BLaER1 treated with 17β-estradiol and CSF1 and Interleukin-3, amounts not matched to agents 10 nM and 100 nM (cell line): Measurements from ENCODE around the gene KRT15.

ENCODE experiments used
- H3K27ac ChIP-seq, 11 experiments: shearing (Covaris generic); formaldehyde crosslinking; 2 replicates each; pipeline ENCODE4 v1.8.1; 2022
- H3K27me3 ChIP-seq, 11 experiments: shearing (Covaris generic); formaldehyde crosslinking; 2 replicates each; pipeline ENCODE4 v1.8.1; 2022
- H3K36me3 ChIP-seq, 11 experiments: shearing (Covaris generic); formaldehyde crosslinking; 2 replicates each; pipeline ENCODE4 v1.8.1; 2022
- H3K4me1 ChIP-seq, 10 experiments: shearing (Covaris generic); formaldehyde crosslinking; 2 replicates each; pipeline ENCODE4 v1.8.1; 2022
- H3K4me2 ChIP-seq, 11 experiments: shearing (Covaris generic); formaldehyde crosslinking; 2 replicates each; pipeline ENCODE4 v1.8.1; 2022
- H3K4me3 ChIP-seq, 10 experiments: shearing (Covaris generic); formaldehyde crosslinking; 2 replicates each; pipeline ENCODE4 v1.8.1; 2022
- H3K9ac ChIP-seq, 11 experiments: shearing (Covaris generic); formaldehyde crosslinking; 2 replicates each; pipeline ENCODE4 v1.8.1; 2022
- H3K9me3 ChIP-seq, 11 experiments: shearing (Covaris generic); formaldehyde crosslinking; replicated peaks in 1 of 11; 2 replicates each; pipeline ENCODE4 v1.8.1; 2022
- H4K20me1 ChIP-seq, 11 experiments: shearing (Covaris generic); formaldehyde crosslinking; 2 replicates each; pipeline ENCODE4 v1.8.1; 2022
- Cebpa-rat ChIP-seq, 11 experiments: shearing (Covaris generic); IDR thresholded peaks; 2 replicates each; pipeline ENCODE4 v1.8.1; 2022

Gene KRT15

DNA sequence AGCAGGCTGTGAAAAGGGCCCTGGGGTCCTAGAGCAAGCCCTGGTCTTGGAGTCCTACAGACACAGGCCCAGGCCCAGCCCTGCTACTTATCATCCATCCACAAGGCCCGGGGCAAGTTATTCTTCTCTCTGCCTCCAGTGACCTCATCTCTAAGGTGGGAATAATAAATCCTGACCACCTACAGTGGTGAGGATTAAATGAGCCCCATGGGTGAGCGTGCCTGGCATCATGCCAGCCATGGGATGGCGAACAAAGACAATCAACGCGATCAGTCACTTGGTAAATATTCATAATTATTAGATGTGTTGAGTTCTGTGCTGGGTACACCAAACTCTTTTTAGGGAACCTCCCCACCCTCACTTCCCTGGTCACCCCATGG, 5.5 kb downstream of the KRT15 start:
- Histone ChIP-seq H3K27me3 (no peaks in the 10 kb centered on the region), H3K4me1 (peaks cover 0 to 16% (median 2%) of the 10 kb centered on the region in 10 experiments; a peak in 9 of 20 replicates), H3K27ac (no peak overlapping the region), H3K9me3 (no peaks in the 10 kb centered on the region), H3K4me2 (peak overlapping the region in 4 of 11 experiments; percentile 13 to 65 (median 48); a peak in 6 of 22 replicates), H4K20me1 (no peaks in the 10 kb centered on the region), H3K4me3 (no peak overlapping the region), H3K36me3 (no peaks in the 10 kb centered on the region), H3K9ac (no peak overlapping the region)
- no peak for TF ChIP-seq Cebpa-rat (IDR thresholded peaks at IDR 0.05)

DNA sequence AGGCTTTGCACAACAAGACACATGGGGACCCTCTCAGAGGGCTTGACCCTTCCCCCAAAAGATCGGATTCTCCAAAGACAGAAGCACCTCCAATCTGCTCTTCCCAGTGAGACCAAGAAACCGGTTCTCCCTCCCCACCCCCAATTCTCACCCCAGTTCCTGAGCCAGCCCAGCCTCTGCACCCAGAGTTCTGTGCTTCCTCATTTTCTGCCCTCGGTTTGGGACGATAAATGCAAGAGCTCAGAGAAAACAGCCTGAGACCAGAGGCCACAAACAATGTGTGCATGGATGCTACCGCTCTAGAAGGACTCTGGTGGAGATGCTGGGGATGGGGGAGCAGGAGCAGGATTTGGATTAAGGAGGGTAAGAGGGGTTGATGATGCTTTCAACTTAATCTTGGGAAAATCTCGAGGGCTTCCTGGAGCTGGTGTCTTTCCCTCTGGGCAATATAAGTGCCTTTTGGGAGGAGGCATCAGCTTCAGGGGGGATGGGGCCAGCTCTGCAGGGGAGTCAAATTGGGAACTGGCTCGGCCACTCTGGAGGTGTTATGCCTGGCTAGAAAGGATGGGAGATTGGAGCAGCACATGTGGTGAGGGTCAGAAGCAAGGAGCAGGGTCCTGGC, 6.0 kb downstream of the KRT15 start:
- H3K27me3 ChIP-seq = no peaks in the 10 kb centered on the region
- H3K4me1 ChIP-seq = peaks cover 0 to 16% (median 2%) of the 10 kb centered on the region in 10 experiments; a peak in 9 of 20 replicates
- H3K9me3 ChIP-seq = no peaks in the 10 kb centered on the region
- H3K4me3 ChIP-seq = no peak overlapping the region
- H3K4me2 ChIP-seq = peak overlapping the region in 4 of 11 experiments; percentile 13 to 65 (median 48); a peak in 7 of 22 replicates
- H3K9ac ChIP-seq = no peak overlapping the region
- no peak for TF ChIP-seq Cebpa-rat (IDR thresholded peaks at IDR 0.05)
- H3K27ac ChIP-seq = no peak overlapping the region
- no peaks in the 10 kb centered on the region for H4K20me1 ChIP-seq
- no peaks in the 10 kb centered on the region for H3K36me3 ChIP-seq

DNA sequence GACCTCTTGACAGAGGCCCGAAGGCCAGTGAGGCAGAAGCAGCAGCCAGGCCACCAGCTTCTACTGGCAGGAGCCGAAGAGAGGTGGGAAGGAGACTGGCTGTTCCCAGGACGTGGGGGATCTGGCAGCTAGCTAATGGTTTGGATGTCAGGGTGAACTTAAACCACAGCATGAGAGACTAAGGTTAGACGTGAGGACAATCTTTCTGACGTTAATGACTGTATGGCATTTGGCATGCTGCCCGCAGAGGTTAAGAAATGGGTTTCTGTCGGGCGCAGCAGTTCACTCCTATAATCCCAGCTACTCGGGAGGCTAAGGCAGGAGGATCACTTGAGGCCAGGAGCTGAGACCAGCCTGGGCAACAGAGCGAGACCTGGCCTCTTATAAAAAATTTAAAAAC, 7.0 kb downstream of the KRT15 start:
- TF ChIP-seq Cebpa-rat (IDR thresholded peaks at IDR 0.05) = no peak
- peaks cover 0 to 25% (median 2%) of the 10 kb centered on the region in 10 experiments; a peak in 9 of 20 replicates for H3K4me1 ChIP-seq
- no peaks in the 10 kb centered on the region for H3K27me3 ChIP-seq
- H3K9me3 ChIP-seq = no peaks in the 10 kb centered on the region
- H3K27ac ChIP-seq = no peak overlapping the region
- no peaks in the 10 kb centered on the region for H3K36me3 ChIP-seq
- no peak overlapping the region for H3K4me3 ChIP-seq
- H4K20me1 ChIP-seq = no peaks in the 10 kb centered on the region
- no peak overlapping the region for H3K4me2 ChIP-seq
- no peak overlapping the region for H3K9ac ChIP-seq

DNA sequence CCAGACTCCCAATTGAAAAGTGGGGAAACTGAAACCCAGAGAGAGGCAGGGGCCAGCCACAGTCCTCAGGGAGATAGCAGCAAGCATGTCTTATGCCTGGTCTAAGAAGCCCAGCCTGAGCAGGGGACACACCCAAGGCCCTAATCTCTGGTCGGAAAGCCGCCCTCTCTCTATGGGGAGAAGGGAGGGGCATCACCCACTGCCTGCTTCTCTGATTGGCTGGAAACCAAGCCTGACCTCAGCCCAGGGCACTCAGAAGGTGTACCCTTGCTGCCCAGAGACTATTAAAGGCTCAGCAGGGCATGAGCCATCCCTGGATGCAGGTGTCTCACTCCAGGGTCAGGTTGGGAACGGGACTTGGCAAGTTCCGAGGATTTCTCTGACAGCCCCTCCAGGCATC, 7.6 kb downstream of the KRT15 start:
- no peaks in the 10 kb centered on the region for H3K36me3 ChIP-seq
- H3K9me3 ChIP-seq = no peaks in the 10 kb centered on the region
- H3K4me2 ChIP-seq = no peak overlapping the region
- H3K4me1 ChIP-seq = peaks cover 0 to 31% (median 7%) of the 10 kb centered on the region in 10 experiments; a peak in 12 of 20 replicates
- TF ChIP-seq Cebpa-rat (IDR thresholded peaks at IDR 0.05) = no peak
- H3K27me3 ChIP-seq = no peaks in the 10 kb centered on the region
- no peak overlapping the region for H3K4me3 ChIP-seq
- no peak overlapping the region for H3K9ac ChIP-seq
- H4K20me1 ChIP-seq = no peaks in the 10 kb centered on the region
- H3K27ac ChIP-seq = no peak overlapping the region

DNA sequence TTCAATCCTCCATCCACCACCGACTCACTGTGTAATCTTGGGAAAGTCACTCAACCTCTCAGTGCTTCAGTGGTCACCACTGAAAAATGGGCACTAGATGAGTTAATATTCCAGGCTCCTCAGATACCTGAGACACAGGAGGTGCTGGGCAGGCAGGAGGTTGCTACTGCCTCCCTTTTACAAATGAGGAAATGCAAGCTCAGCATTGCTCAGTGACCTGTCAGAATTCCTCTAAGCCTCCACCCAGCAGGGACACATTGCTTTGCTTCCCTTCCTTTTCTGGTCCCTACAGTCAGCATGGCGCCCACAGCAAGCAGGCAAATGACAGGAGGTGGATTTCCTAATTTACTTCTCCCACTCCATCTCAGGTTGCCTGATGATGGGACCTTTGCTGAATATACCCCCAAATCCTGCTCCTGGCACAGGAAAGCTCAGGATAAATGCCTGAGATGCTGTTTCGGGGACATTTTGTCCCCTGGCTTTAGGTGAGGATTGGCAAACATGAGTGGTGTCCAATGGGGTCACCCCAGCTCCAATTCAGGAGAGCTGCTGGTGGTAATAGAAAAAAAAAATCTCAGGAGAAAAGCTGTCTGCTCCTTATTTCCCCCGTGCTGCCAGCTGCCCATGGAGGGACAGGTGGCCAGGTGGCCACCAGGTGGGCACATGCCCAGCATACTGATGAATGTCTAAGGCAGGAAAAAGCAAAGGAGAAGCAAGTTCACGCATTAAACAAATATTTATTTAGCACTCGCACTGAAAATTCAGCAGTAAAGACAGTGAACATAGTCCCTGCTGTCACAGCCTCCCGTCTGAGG, 8.2 kb downstream of the KRT15 start:
- no peak overlapping the region for H3K9ac ChIP-seq
- no peaks in the 10 kb centered on the region for H3K9me3 ChIP-seq
- no peaks in the 10 kb centered on the region for H3K27me3 ChIP-seq
- H3K36me3 ChIP-seq = no peaks in the 10 kb centered on the region
- no peak for TF ChIP-seq Cebpa-rat (IDR thresholded peaks at IDR 0.05)
- H3K4me1 ChIP-seq = peaks cover 0 to 38% (median 9%) of the 10 kb centered on the region in 10 experiments; a peak in 12 of 20 replicates
- H3K4me2 ChIP-seq = no peak overlapping the region; a peak in 1 of 22 replicates
- H4K20me1 ChIP-seq = no peaks in the 10 kb centered on the region
- H3K4me3 ChIP-seq = no peak overlapping the region
- H3K27ac ChIP-seq = no peak overlapping the region

DNA sequence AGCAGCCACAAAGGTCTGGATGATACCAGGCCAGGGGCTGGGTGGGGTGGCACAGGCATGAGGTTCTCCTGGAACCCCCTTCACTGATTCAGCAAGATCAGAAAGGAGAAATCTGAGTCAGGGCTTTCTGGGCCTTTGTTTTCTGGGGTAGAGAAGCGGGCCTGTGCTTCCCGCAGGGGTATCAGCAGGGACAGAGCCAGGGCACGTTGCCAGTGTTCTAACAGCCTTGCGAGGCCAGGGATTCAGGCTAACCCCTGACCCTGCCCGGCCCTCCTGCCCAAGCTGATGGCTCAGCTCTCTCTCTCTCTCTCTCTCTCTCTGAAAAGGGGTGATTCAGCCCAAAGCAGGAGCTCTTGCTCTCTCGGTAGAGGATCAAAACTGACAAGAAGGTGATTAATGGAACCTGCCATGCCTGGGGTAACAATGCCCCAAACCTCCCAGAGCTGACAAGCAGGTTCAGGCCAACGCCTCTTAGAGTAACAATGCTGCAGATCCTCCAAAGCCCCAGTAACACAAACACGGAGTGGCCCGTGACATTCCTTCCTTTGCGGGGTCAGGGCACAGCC, 11.3 kb downstream of the KRT15 start:
- Histone ChIP-seq H3K27ac (no peak overlapping the region), H3K4me1 (peaks cover 0 to 32% (median 7%) of the 10 kb centered on the region in 10 experiments; a peak in 12 of 20 replicates), H3K4me2 (peak overlapping the region in 2 of 11 experiments; percentile 7 to 25; a peak in 1 of 22 replicates), H3K9ac (no peak overlapping the region), H3K9me3 (no peaks in the 10 kb centered on the region), H3K4me3 (no peak overlapping the region), H3K36me3 (no peaks in the 10 kb centered on the region), H4K20me1 (no peaks in the 10 kb centered on the region), H3K27me3 (no peaks in the 10 kb centered on the region)
- no peak for TF ChIP-seq Cebpa-rat (IDR thresholded peaks at IDR 0.05)

DNA sequence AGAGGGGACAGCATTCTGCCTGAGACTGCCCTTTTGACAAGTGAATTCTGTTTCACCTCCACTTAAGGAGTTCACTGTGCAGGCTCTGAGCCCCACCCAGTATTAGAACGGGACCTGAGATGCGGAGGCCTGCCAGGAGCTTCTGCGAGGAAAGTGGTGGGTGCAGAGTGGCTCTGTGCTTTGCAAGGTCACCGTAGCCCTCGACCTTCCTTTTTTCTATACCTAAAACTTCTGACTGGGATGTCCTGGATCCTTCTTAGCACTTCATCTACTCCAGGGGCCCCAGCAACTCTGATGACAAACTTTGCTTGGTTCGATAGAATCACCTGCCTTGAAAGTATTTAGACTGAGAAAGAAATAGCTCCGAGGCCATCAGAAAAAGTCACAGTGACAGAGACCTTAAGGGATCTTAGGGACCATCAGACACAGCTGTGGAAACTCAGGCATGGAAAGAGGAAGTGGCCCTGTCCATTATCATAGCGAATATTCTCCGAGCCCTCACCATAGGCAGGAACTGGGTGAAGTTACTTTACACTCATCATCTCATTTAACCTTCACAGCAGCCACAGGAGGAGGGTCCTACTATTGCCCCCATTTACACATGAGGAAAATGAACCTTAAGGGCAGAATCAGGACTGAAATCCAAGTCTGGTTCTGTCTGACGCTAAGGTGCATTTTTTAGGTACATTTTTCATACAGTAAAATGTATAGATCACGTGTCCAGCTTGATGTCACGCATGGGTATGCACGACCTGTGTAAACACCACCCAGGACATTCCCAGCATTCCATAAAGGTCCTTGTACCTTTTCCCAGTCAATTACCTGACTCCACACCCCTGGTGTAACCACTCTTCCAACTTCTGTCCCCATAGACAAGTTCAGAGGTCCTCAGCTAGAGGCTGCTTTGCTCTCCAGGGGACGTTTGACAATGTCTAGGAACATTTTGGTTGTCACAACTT, 12.6 kb downstream of the KRT15 start:
- H3K4me2 ChIP-seq = peak overlapping the region in 4 of 11 experiments; percentile 3 to 34 (median 12); a peak in 4 of 22 replicates
- H3K9ac ChIP-seq = no peak overlapping the region
- H3K27me3 ChIP-seq = no peaks in the 10 kb centered on the region
- H3K27ac ChIP-seq = no peak overlapping the region
- H3K4me3 ChIP-seq = no peak overlapping the region
- TF ChIP-seq Cebpa-rat (IDR thresholded peaks at IDR 0.05) = no peak
- H3K4me1 ChIP-seq = peaks cover 7 to 39% (median 17%) of the 10 kb centered on the region in 10 experiments; a peak in 19 of 20 replicates
- no peaks in the 10 kb centered on the region for H3K36me3 ChIP-seq
- H4K20me1 ChIP-seq = no peaks in the 10 kb centered on the region
- H3K9me3 ChIP-seq = no peaks in the 10 kb centered on the region

DNA sequence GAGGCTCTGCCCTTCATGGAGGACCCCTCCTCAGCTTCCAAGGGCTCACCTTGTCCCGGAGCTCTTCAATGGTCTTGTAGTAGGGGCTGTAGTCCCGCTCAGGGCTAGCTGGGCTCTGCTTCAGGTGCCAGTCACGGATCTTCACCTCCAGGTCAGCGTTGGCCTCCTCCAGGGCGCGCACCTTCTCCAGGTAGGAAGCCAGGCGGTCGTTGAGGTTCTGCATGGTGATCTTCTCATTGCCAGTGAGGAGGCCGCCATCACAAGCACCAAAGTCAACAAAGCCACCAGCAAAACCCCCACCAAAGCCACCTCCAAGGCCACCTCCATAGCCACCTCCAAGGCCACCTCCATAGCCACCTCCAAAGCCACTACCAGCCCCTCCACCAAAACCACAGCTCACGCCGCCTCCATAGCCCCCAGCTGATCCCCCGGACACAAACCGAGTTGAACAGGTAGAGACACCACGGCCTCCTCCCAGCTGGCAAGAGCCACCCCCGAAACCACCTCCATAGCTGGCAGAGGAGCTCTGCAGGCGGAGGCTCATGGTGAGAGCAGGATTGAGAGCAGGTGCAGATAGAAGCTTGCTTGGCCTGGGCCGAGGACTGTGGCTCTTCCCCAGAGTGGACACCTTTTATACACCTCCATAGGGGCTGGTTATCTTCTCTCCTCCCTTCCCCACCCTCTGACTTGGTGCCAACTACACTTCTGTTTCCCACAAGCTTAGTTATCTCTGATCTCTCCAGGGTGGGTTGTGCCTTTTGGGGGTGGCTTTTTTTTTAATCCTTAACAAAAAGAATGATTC, 13.5 kb downstream of the KRT15 start, which contains the start of gene KRT13:
Gene KRT13 (minus strand): TSS at position 606 of the 802 bp plus-strand sequence. CDS start 62 bp downstream, at position 544.
- no peak for TF ChIP-seq Cebpa-rat (IDR thresholded peaks at IDR 0.05)
- Histone ChIP-seq H3K4me1 (peaks cover 9 to 44% (median 26%) of the 10 kb centered on the region in 10 experiments), H4K20me1 (no peaks in the 10 kb centered on the region), H3K9ac (no peak within 1 kb of the TSS), H3K27me3 (no peaks in the 10 kb centered on the region), H3K27ac (no peak within 1 kb of the TSS), H3K4me2 (peak within 1 kb of the TSS in 4 of 11 experiments; percentile 3 to 34 (median 12); a peak in 4 of 22 replicates), H3K9me3 (no peaks in the 10 kb centered on the region), H3K36me3 (no peaks in the 10 kb centered on the region), H3K4me3 (no peak within 1 kb of the TSS)
